ENCODE data around the gene CFAP73.
"Not testable (repeated sequence)": the region's sequence is repeated elsewhere in the genome, so short reads cannot be mapped to it uniquely, and the experiment has no call there.

The CFAP73 gene

DNA sequence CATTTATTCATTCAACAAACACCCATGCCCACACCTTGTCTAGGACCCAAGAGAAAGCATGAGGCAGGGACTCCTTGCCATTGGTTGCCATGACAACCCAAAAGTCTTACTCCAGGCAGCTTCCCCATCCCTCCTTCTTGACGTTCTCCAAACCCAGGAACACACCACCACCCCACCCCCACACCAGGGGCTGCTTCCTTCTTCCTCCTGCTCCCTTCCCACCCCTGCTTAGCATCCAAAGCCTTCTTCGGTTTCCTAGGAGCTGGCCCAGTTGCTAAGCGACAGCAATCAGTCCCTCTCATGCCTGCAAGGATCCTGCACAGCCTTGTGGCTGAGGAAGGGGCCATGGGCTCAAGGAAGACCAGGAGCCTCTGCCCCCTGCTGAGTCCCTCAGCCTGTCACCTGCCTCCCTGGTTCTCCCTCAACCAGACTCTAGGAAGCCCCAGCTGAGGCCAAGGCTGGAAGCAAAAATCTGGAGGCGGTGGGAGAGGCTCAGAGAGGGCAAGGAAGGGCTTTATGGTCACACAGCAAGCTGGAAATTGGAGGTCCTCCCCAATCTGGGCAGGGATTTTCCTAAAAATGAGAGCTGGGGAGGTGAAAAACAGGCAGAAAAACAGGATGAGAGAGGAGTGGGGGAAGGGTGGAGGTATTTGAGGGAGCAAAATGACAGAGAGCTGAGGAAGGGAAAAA lies 29.4 kb upstream of the CFAP73 start:
- no peak for DNase-seq (ENCODE audit: low spot score)

DNA sequence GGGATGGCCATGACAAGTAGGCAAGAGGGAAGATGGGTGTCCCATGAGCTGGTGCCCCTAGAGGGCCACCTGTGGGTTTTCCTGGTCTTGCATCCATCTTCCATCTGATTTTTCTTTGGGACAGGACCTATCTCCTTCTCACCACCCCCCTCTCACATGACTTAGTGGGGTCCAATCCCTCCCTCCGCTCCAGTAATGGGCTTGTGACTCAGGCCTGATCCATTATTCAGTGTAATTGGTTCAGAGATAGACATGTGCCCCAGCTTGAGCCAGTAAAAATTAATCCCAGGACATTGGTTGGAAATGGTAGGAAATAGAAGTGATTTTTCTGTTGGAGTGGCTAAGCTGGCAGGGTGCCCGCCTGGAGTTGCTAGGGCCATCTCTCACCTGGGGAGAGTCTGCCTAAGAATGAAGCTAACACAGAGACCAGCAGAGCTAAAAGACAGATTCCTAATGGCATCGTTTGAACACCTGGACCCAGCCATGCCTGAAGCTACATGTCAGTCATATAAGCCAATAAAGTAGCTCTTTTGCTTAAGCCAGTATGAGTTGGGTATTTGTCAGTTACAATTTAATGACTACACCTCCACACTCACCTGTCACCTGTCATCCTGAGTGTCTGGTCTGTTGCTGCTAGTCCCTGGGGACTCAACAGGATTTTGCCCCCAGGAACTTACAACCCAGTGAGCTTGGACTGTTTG lies 28.7 kb upstream of the CFAP73 start:
- no peak for DNase-seq (ENCODE audit: low spot score)

DNA sequence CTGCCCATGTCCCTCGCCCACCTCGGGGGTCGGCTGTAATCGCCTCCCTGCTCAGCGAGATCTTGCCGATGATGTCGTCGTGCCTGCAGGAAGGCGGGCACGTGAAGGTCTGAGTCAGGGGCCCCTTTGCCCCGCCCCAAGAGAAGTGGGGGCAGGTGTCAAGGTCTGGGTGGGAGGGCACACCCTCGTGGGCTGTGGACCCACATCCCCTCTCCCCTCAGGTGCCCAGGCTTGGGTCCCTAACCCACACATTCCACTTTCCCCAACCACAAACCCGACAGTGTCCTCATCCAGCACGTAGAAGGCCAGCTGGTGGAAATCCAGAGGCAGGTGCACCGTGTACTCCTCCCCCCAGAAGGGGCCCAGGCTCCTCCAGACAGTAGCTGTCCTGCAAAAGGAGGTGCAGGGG lies 21.7 kb upstream of the CFAP73 start:
- no peak for DNase-seq (ENCODE audit: low spot score)

DNA sequence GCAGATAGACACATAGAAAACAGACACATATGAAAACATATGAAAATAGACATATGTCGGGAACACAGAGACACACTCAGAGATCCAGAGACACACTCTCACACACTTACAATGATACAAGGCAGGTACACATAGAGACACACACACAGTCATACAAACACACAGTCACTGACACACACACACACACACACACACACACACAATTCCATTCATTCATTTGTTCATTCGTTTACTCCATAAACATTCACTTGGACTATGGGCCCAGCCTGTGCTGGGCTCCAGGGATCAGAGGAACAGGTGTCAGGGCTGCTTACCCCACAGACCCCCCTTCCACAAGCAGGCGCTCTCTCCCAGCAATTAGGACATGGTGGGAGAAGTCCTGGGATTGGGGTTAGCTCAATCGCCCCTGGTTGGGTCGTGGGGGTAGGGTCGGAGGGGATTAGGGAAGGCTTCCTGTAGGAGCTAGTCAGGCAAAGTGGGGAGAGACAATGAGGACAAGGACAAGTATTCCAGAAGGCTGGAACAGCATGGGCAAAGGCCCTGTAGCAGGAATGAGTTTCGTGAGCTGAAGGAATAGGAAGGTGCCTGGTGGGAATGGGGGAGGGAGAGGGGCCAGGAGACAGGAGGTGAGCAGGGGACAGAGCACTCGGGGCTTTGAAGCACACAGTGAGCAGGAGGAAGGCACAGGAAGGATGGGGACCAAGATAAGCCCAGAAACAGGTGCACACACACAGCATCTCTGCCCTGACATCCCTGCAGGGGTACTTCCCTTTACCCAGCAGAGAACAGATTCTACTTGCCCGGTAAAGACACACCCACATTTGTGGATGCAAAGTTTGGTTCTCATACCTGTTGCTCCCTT lies 20.5 kb upstream of the CFAP73 start:
- DNase-seq (ENCODE audit: low spot score): no peak

DNA sequence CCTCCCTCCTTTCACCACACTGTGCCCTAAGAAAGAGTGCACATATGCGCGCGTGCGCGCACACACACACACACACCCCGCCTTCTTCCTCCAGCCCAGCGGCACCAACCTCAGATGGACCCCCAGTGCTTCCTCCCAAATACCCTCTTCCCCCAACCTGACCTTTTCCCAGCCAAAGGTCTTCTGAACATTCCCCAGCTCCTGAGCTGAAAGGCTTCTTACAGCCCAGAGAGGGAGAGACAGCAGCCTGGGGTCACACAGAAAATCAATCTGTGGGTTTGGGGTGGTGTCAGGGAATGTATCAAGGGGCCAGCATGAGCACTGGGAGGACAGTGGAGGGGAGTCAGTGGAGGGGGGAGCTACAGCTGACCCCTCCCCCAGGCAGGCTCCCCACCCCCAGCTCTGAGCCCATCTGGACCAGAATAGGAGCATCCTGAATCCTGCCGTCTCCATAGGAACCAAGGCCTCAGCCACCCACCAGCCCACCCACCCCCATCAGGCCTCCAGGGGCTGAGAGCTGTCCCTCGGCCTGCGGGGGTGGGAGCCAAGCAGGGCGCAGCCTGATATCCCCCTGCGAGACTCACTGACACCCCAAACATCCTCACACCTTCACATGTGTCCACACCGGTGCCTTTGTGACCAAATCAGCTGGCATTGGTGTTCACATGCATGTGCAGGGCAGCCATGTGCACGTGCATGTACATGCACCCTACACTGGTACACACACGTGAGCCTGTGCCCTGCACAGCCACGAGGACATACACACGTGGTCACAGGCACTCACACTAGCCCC lies 19.7 kb upstream of the CFAP73 start:
- no peak for DNase-seq (ENCODE audit: low spot score)

DNA sequence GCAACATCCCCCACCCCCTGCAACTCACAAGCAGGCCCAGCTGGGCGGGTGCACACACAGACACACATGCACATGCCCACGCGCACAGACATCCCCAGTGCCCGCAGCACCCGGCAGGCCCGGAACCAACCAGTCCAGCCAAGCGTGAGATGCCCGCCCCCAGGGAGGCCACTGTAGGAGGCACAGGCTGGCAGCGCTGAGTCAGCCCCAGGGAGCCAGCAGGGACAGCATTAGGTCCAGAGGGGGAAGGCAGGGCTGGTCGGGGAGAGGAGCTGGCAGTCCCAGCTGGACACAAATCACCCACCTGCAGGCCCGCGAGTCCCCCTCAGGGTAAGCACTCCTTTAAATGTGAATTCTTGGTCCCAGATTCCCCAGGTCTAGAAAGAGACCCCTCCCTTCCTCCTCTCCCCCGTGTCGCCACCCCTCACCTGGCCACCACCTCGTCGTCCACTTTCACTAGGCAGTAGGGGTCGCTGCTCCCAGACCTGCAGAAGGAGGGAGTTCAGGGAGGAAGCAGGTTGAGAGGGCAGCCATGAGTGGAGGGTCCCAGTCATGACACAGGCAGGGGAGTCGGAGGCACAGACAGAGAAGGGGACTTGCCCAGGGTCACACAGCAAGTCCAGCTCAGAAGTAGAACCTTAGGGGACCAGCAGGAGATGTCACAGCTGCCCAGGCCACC lies 18.9 kb upstream of the CFAP73 start:
- peak; percentile 82 for DNase-seq (ENCODE audit: low spot score)

DNA sequence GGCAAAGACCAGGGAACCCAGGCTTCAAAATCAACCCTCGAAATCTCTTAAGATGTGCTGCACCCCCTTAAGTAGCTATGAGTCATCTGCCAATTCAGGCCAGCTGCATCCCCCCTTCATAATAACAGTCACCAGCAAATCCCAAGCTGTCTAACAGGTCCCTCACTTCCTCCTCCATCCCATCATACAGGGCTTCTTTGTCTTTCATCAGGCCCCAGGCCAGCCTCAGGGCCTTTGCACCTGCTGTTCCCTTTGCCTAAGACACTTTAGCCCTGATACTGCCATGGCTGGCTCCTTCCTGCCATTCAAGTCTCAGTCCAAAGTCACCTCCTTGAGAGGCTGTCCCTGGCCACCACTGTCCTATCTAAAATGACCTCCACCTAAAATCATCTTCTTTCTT lies 18.0 kb upstream of the CFAP73 start:
- no peak for DNase-seq (ENCODE audit: low spot score)

DNA sequence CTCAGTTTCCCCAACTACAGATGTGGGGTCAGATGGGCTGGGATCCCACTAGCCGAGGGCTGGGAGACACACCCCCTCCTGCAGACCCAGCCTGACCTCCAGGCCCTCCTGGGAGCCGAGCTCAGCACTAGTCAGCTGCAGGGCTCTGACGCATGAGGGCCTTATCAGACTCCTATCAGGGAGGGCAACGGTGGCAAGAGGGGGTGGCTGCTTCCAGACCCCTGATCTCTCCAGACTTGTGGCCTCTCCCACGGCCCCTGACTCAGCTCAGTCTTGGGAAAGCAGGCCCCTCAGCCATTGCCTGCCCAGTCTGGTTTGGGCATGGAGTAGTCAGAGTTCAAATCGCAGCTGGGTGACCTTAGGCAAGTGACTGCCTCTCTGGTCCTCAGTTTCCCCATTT lies 16.5 kb upstream of the CFAP73 start:
- no peak for DNase-seq (ENCODE audit: low spot score)

DNA sequence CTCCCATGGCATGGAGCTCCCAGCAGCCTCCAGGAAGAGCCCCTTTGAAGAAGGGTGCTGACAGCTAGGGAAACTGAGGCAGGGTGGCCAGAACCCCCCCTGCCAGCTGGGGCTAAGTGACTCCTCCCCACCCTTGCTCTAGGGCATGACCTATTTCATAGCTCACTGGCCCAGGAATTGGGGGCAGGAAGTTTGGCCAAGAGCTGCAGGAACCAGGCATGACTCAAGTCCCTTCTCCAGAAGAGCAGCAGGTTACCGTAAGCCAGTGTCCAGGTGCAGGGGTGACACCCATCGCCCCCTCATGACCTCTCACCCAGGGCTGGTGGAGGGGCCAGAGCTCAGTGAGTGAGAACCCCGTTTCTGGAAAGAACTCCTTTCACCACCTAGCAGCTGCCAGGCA lies 15.9 kb upstream of the CFAP73 start:
- no peak for DNase-seq (ENCODE audit: low spot score)

DNA sequence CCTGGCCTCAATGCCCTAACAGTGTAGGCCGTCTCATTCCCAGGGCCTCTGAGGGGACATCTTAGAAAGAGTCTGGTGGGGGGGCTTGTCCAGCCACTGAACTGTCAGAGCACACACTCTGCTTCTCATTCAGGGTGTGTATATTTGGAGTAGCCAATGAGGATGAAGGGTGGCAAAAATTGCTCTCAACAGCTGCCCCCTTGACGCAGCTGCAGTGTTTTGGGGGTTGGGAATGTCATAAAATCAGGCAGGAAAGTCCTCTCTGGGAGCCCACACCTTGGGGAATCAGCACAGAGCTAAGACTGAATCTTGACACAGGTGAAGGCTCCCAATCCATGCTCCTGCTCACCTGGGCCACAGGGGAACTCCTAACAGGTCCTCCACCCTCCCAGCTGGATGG lies 15.5 kb upstream of the CFAP73 start:
- no peak for DNase-seq (ENCODE audit: low spot score)

DNA sequence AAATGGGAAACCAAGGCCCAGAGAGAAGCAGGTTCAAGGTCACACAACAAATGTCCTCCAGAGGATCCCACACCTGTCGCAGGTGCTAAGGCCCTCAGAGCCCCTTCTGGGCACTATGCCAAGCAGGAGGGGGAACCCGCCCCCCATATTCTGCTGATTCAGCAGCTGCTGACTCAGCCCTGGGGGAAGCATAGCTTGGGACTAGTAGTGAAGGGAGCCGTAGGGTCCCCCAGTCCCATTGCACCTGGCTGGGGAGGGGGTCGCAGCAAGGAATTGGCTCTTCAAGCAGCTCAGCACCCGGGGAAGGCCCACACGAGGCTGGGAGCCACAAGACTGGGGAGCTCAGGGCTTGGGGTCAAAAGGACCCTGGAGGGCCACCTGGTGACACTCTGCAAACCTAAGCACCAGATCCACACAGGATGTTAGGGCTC lies 15.0 kb upstream of the CFAP73 start:
- DNase-seq (ENCODE audit: low spot score): no peak

DNA sequence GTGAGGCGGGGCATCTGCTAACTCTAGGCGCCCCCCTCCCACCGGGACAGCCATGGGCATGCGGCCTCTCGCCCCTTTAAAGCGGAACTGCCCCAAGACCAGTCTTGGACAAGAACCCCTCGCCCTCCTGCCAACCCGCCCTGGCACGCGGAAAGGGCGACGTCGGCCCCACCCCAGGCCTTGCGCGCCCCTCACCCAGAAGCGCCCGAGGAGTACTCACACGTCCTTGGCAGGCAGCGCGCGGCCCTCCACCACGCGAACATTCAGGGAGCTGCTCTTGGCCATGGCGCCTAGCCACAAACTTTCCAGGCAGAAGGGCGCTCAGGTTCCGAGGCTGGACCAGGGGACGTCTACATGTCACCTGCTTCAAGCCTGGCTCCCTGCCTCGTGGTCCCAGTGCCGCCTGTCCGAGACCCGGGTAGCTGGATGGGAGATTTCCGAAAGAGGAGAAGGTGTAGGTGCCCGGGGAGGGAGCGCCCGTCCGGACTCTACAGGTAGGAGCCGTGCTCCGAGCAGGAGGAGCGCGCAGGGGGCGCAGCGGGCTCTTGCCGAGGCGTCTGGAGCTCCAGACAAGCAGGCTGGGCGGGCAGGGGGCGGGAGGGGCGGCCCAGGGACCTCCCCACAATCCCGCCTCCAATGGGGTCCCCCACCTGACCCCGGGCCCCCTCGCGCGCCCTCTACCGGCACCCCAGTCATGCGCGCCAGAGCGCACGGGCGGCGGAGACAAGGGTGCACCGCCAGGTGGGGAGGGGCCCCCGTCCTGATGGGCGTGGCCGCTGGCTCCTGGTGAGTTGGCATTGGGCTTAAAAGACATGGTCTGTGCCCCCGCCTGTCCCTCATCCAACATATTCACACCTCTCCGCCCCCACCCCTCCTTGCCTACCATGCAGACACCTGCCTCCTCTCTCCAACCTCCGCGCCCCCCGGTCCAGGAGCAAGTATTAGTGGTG lies 14.1 kb upstream of the CFAP73 start, which contains the start of gene RASAL1:
Gene RASAL1 (minus strand): TSS at position 584 of the 950 bp plus-strand sequence. CDS start 299 bp downstream, at position 285.
- DNase-seq (ENCODE audit: low spot score): no peak

DNA sequence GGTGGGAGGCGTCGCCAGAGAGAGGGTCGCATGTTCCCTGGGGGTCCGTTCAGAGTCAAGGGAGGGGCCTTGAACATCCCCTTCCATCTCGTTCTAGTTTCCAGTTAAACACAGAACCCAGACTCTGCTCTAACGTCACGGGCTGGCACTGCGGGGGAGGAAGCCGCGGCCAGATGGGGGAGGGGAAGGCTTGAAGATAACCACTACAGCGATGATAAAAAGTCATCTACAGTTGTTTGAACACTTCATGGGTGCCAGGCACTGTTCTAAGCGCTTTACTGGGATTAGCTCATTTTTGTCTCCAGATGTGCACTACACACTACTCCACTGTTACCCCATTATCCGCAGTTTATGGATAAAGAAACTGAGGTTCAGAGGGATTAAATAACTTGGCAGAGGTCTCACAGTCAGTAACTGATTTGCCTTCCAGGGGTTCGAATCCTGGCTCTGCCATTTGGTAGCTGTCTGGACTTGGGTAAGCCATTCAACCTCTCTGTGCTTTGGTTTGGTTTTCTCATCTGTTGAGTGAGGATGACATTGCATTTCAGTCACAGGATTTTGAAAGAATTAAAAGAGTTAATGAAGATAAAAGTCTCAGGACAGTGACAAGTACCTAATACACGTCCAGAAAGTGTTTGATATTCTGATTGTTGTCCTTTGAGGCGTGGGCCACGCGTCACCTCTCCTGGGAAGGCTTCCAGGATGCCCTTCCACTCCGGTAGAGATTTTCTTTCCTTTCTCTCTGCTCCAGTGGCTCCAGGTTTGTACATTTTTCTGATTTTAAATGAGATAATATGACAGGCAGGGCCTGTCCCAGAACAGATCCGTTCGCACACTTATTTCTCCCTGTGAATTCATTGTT lies 13.2 kb upstream of the CFAP73 start:
- DNase-seq (ENCODE audit: low spot score): no peak

DNA sequence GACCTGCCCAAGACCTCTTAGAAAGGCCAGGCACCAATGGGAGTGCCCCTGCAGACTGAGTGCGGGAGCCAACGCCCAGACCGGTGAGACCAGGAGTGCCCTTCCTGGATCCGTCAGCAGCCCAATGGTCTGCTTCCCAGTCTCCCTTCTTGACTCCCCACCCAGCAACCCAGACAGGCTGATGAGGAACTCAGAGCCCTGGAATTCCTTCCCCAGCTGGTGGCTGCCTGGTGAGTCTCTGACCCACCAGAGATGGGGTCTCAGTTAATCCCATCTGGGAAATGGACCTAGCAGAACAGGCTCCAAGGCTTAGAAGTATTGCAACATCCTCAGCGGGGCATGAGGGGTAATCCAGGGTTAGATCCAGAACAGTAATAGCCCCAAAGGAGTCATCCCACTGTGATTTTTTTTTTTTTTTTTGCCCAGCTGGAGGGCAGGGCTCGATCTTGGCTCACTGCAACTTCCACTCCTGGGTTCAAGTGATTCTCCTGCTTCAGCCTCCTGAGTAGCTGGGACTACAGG lies 12.5 kb upstream of the CFAP73 start:
- no peak for DNase-seq (ENCODE audit: low spot score)

DNA sequence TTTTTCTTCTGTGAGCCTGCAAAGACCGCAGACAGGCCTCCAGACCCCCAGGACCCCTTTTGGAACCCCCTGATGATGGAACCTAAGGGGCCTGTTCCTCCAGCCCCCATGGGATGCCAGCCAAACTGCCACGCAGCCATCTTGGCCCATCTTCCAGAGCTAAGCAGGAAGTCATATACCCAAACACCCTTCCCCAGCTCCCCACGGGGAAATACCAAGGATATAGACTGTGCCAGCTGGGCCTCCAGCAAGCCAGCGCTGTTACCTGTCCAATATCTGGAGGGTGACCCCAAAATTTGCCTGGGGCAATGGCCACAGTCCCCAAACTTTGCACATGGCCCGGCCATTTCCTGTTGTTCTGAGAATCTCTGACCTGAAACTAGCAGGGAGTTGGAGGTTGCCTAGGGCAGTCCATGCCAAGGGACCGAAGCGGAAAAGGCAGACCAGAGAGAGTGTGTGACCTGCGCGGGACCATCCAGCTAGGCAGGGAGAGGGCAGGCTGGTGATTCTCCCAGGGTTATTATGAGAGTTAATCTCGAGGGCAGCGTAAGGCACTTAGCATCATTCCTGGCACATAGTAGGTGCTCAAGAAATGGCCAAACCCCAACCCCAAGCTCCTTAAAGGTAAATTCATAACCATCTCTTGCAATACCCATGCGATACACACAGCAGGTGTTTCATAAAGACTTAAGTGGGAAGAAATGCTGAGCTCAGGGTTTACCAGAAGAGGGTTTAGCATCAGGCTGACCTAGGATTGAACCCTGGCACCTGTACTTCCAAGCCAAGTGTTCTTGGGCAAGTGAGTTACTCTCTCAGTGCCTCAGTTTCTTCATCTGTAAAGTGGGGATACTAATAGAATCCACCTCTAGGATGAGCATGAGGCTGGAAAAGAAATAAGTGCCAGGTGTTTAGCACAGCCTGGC lies 11.4 kb upstream of the CFAP73 start:
- no peak for DNase-seq (ENCODE audit: low spot score)

DNA sequence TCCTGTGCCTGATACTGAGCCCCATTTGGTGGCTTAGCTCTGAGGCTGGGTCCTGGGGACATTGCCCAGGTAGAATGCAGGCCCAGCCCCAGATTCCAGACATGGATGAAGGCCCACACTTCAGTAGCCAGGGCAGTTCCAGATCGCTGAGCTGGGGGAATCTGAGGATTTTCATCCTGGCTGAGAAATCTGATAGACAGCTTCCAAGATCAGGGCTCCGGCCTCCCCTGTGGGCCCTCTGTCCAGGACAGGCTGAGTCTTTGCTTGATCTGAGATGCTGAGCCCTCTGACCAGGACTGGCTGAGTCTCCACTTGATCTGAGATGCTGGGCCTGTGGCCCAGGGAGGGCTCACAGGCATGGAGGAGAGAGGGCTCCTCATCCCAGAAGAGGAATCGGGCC lies 10.7 kb upstream of the CFAP73 start:
- no peak for DNase-seq (ENCODE audit: low spot score)

DNA sequence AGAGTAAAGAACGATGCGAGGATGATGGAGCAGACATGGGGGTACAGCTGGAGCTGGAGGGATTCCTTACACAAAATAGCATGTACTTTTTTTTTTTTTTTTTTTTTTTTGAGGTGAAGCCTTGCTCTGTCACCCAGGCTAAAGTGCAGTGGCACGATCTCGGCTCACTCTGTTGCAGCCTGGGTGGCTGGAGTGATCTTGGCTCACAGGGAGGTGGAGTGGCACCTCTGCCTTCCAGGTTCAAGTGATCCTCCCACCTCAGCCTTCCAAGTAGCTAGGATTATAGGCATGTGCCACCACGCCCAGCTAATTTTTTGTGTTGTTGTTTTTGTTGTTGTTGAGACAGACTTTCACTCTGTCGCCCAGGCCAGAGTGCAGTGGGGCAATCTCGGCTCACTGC lies 8.8 kb upstream of the CFAP73 start:
- DNase-seq (ENCODE audit: low spot score): no peak

DNA sequence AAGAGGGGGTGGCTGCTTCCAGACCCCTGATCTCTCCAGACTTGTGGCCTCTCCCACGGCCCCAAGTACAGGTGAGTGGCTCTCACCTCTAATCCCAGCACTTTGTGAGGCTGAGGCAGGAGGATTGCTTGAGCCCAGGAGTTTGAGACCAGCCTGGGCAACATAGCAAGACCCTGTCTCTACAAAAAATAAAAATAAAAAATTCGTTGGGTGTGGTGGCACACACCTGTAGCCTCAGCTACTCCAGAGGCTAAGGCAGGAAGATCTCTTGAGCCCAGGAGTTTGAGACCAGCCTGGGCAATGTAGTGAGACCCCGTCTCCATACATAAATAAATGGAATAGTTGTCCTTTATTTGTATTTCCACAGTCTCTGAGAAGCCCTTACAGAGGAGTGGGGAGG lies 7.8 kb upstream of the CFAP73 start:
- DNase-seq (ENCODE audit: low spot score): not testable (repeated sequence)

Measured in HuH-7 (cell line).